Measurements from ENCODE around the gene SPACDR. TPM values are rescaled to one million over a fixed set of nuclear protein-coding genes. Genes with fewer than 3 reads are reported as not detected.

SPACDR gene
- total and polyA plus RNA-seq, 9 of the 15 experiments (the other 6 are each of a cell fraction or from before 2014, with no cell fraction given): 0.07 to 0.55 (median 0.14) TPM; not detected in 1

DNA sequence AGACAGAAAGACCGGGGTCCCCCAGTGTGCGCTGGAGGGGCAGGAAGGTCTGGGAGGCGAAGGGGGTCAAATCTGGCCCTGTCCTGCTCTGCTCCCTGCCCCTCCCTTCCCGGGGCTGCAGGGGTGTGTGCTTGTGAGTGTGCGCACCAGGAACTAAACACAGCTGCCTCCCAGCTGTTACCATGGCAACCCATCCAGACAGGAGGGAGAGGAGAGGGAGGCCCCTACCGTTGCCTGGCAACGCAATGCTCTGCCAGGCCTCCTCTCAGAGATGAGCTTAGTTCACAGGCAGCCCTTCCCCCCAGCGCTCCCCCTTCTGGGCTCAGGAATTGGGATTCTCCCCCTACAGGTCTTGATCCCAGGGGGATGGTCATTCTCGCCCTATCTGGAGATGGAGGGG is 25.8 kb upstream of the SPACDR start (continued):
- peak; percentile 93 for TF ChIP-seq TFAP4 (CRISPR knock-in tag; IDR thresholded peaks at IDR 0.05; ENCODE audit: borderline replicate concordance)
- 0 out of 2 replicates have a peak, but pooled peaks have one; percentile 35 for TF ChIP-seq PHF21A (IDR thresholded peaks at IDR 0.05; ENCODE audit: borderline replicate concordance, low read depth)
- TF ChIP-seq, protein P1, sequence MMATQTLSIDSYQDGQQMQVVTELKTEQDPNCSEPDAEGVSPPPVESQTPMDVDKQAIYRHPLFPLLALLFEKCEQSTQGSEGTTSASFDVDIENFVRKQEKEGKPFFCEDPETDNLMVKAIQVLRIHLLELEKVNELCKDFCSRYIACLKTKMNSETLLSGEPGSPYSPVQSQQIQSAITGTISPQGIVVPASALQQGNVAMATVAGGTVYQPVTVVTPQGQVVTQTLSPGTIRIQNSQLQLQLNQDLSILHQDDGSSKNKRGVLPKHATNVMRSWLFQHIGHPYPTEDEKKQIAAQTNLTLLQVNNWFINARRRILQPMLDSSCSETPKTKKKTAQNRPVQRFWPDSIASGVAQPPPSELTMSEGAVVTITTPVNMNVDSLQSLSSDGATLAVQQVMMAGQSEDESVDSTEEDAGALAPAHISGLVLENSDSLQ (IDR thresholded peaks at IDR 0.05): 0 out of 2 replicates have a peak, but pooled peaks have one; percentile 23
- TF ChIP-seq KDM1A (IDR thresholded peaks at IDR 0.05): peak; percentile 83 to 84
- TF ChIP-seq NFIC (IDR thresholded peaks at IDR 0.05): no peak
- no peak for TF ChIP-seq ZNF212 (CRISPR knock-in tag; IDR thresholded peaks at IDR 0.05)
- TF ChIP-seq HDAC2 (IDR thresholded peaks at IDR 0.05): peak; percentile 42; the same call in 1 of the 2 replicates
- TF ChIP-seq CTBP1 (IDR thresholded peaks at IDR 0.05; ENCODE audit: borderline replicate concordance): peak; percentile 90
- no peak for TF ChIP-seq TCF15 (CRISPR knock-in tag; IDR thresholded peaks at IDR 0.05)
- peak; percentile 56 for TF ChIP-seq VEZF1 (CRISPR knock-in tag; IDR thresholded peaks at IDR 0.05)
- TF ChIP-seq RCOR1 (IDR thresholded peaks at IDR 0.05; ENCODE audit: borderline replicate concordance in 1 of 2, low read depth in 2 of 2, low read length in 2 of 2): peak; percentile 72 to 98; a peak in 3 of 4 replicates
- peak in 1 of 2 experiments; percentile 99; a peak in 2 of 4 replicates for TF ChIP-seq CSDE1 (IDR thresholded peaks at IDR 0.05)

All from K562 (cell line).